Caco-2 (cell line): Measurements from ENCODE around the gene RWDD1. TPM values are rescaled to one million over a fixed set of nuclear protein-coding genes. Genes with fewer than 3 reads are reported as not detected.

Source experiments
- BruUV-seq: library from RNA; stranded (reverse); fragments of 400-500 nt; replicated peaks from 2 replicates; lab custom pipeline; 2021; lab: Mats Ljungman, UMichigan
- CTCF ChIA-PET: fragments of 300-600 bp; sonication (Branson Sonifier 250); formaldehyde crosslinking; loops from one replicate; lab custom pipeline; 2022; ENCODE audit warnings: antibody characterized with exemption; lab: Charles Lee
- POLR2A ChIA-PET: fragments of 300-600 bp; sonication (Branson Sonifier 250); formaldehyde crosslinking; loops from one replicate; lab custom pipeline; 2022; ENCODE audit warnings: antibody characterized with exemption; lab: Charles Lee
- DNase-seq, 2 experiments: peaks; one replicate each; pipeline versions ENCODE4 v3.0.0 to v3.0.0-alpha.2; 2020 to 2022
- H3K27me3 ChIP-seq: replicated peaks from 2 replicates; pipeline ENCODE4 v1.6.0; 2011; ENCODE audit warnings: low read length; ENCODE audit not compliant: control insufficient read depth, insufficient read depth
- H3K36me3 ChIP-seq: 2 replicates; pipeline ENCODE4 v1.5.1; 2011; ENCODE audit warnings: low read length; ENCODE audit not compliant: control insufficient read depth, insufficient read depth
- H3K4me1 ChIP-seq: fragments of 250-450 bp; sonication (Bioruptor Pico); 2 replicates; pipeline ENCODE4 v1.5.1; 2020; ENCODE audit warnings: mild to moderate bottlenecking
- H3K4me3 ChIP-seq: 2 replicates; pipeline ENCODE4 v1.5.1; 2011; ENCODE audit warnings: low read depth, mild to moderate bottlenecking, control low read depth, low read length
- H3K9me3 ChIP-seq: fragments of 250-450 bp; sonication (Bioruptor Pico); 2 replicates; pipeline ENCODE4 v1.5.1; 2020; ENCODE audit warnings: mild to moderate bottlenecking, moderate library complexity
- H3K27ac Mint-ChIP-seq: one replicate; pipeline ENCODE4 v1.8.0; 2022; ENCODE audit warnings: mixed read lengths; ENCODE audit not compliant: unreplicated experiment
- H3K27me3 Mint-ChIP-seq: one replicate; pipeline ENCODE4 v1.8.0; 2022; ENCODE audit warnings: mixed read lengths; ENCODE audit not compliant: insufficient read depth, unreplicated experiment
- H3K36me3 Mint-ChIP-seq: one replicate; pipeline ENCODE4 v1.8.0; 2022; ENCODE audit warnings: mild to moderate bottlenecking, mixed read lengths; ENCODE audit not compliant: insufficient read depth, unreplicated experiment
- H3K4me1 Mint-ChIP-seq: one replicate; pipeline ENCODE4 v1.8.0; 2022; ENCODE audit warnings: low read depth, mixed read lengths; ENCODE audit not compliant: unreplicated experiment
- H3K4me3 Mint-ChIP-seq: one replicate; pipeline ENCODE4 v1.8.0; 2022; ENCODE audit warnings: mild to moderate bottlenecking, moderate library complexity, mixed read lengths; ENCODE audit not compliant: unreplicated experiment
- H3K9me3 Mint-ChIP-seq: one replicate; pipeline ENCODE4 v1.8.0; 2022; ENCODE audit warnings: mixed read lengths; ENCODE audit not compliant: unreplicated experiment
- CTCF ChIP-seq, 2 experiments: fragments of 200-600 bp in 1 of 2; IDR thresholded peaks; 1 replicate in 1 of 2; 2 replicates in 1 of 2; pipeline versions ENCODE4 v1.5.1 to v1.8.0; 2011 to 2022; ENCODE audit warnings: antibody characterized with exemption in 1 of 2, control low read depth in 1 of 2, inconsistent platforms in 1 of 2, low read depth in 1 of 2, low read length in 1 of 2, mild to moderate bottlenecking in 1 of 2, moderate library complexity in 1 of 2; ENCODE audit not compliant: insufficient read depth in 1 of 2, severe bottlenecking in 1 of 2, unreplicated experiment in 1 of 2
- intact Hi-C: fragments of 100-400 bp; cut with micrococcal nuclease; formaldehyde crosslinking; loops from one replicate; pipeline ENCODE4 v1.10.0; 2022; ENCODE audit not compliant: unreplicated experiment
- total RNA-seq: library from RNA; stranded (reverse); gene quantifications from 2 replicates; pipeline ENCODE4 v1.2.3, GENCODE V29; 2022

Gene RWDD1
- total RNA-seq, 1 experiment from 2014 or later = 35.0 TPM

- Histone ChIP-seq H3K36me3 (no peaks in the 10 kb centered on the region), H3K9me3 (no peaks in the 10 kb centered on the region), H3K27me3 (no peaks in the 10 kb centered on the region), H3K4me1 (peaks cover 10% of the 10 kb centered on the region), H3K4me3 (no peak overlapping the region)
- intact Hi-C loops = no loop called here
- CTCF ChIA-PET = no interaction called here
- DNase-seq = no peak
- H3K9me3 Mint-ChIP-seq = no peaks in the 10 kb centered on the region
- peaks cover 15% of the 10 kb centered on the region for H3K4me1 Mint-ChIP-seq
- no peaks in the 10 kb centered on the region for H3K27me3 Mint-ChIP-seq
- H3K27ac Mint-ChIP-seq = no peak overlapping the region
- POLR2A ChIA-PET = no interaction called here
- no peak for TF ChIP-seq CTCF (IDR thresholded peaks at IDR 0.05; ENCODE audit: insufficient read depth in 1 of 2, low read depth in 1 of 2, low read length in 1 of 2, severe bottlenecking in 1 of 2, unreplicated experiment in 1 of 2)
- no peak overlapping the region for H3K4me3 Mint-ChIP-seq
- H3K36me3 Mint-ChIP-seq = no peaks in the 10 kb centered on the region
- BruUV-seq = no TSS peak
Measured at GRCh38 chr6:116568111-116568510, 3.2 kb upstream of the RWDD1 start.

GRCh38 chr6:116568821-116569755, 2.2 kb upstream of the RWDD1 start:
- Histone ChIP-seq H3K27me3 (no peaks in the 10 kb centered on the region), H3K9me3 (no peaks in the 10 kb centered on the region), H3K4me1 (peaks cover 6% of the 10 kb centered on the region; the same call in 1 of the 2 replicates), H3K4me3 (no peak overlapping the region), H3K36me3 (no peaks in the 10 kb centered on the region)
- no peak overlapping the region for H3K27ac Mint-ChIP-seq
- ChIA-PET CTCF (no interaction called here), POLR2A (no interaction called here)
- no peak for TF ChIP-seq CTCF (IDR thresholded peaks at IDR 0.05; ENCODE audit: insufficient read depth in 1 of 2, low read depth in 1 of 2, low read length in 1 of 2, severe bottlenecking in 1 of 2, unreplicated experiment in 1 of 2)
- no peaks in the 10 kb centered on the region for H3K27me3 Mint-ChIP-seq
- H3K9me3 Mint-ChIP-seq = no peaks in the 10 kb centered on the region
- H3K4me1 Mint-ChIP-seq = peaks cover 10% of the 10 kb centered on the region
- intact Hi-C loops = no loop called here
- BruUV-seq = no TSS peak
- H3K4me3 Mint-ChIP-seq = no peak overlapping the region
- no peak for DNase-seq
- H3K36me3 Mint-ChIP-seq = no peaks in the 10 kb centered on the region

GRCh38 chr6:116571683-116572000, 338 bp downstream of the RWDD1 start:
- H3K9me3 ChIP-seq = no peaks in the 10 kb centered on the region
- TF ChIP-seq CTCF (IDR thresholded peaks at IDR 0.05; ENCODE audit: insufficient read depth in 1 of 2, low read depth in 1 of 2, low read length in 1 of 2, severe bottlenecking in 1 of 2, unreplicated experiment in 1 of 2) = no peak
- no peak for DNase-seq
- ChIA-PET POLR2A (interaction anchor here (0.6 to 1.8 kb wide), 3 partner anchors 10 to 75 kb away, joined by 3 to 12 read pairs (median 4); partner anchors contain the start of gene RSPH4A), CTCF (interaction anchor here (1.3 to 2.1 kb wide), 3 partner anchors 9 to 303 kb away, joined by 3 to 13 read pairs (median 9); no protein-coding TSS in a partner anchor)
- BruUV-seq = TSS peak; percentile 39
- H3K4me3 ChIP-seq = peak overlapping the region; percentile 96
- peak overlapping the region; percentile 99 for H3K27ac Mint-ChIP-seq
- no peaks in the 10 kb centered on the region for H3K36me3 ChIP-seq
- H3K27me3 ChIP-seq = no peaks in the 10 kb centered on the region
- intact Hi-C loops = loop anchor here (1.0 to 2.0 kb wide), 2 partner anchors 110 to 293 kb away; partner anchors contain the start of genes KPNA5 and TSPYL1
- no peaks in the 10 kb centered on the region for H3K27me3 Mint-ChIP-seq
- no peaks in the 10 kb centered on the region for H3K9me3 Mint-ChIP-seq
- peaks cover 12% of the 10 kb centered on the region for H3K4me1 Mint-ChIP-seq
- H3K4me1 ChIP-seq = peaks cover 6% of the 10 kb centered on the region; the same call in 1 of the 2 replicates
- peak overlapping the region; percentile 98 for H3K4me3 Mint-ChIP-seq
- peaks cover 19% of the 10 kb centered on the region for H3K36me3 Mint-ChIP-seq
